HepG2 (cell line): Measurements from ENCODE around the gene PRH2. TPM values are rescaled to one million over a fixed set of nuclear protein-coding genes. Genes with fewer than 3 reads are reported as not detected.

Experiments
- ATAC-seq: fragments of 200-7000 bp; cut with Tn5 transposase; 3 replicates; pipeline ENCODE4 v1.9.1; 2020; ENCODE audit warnings: mild to moderate bottlenecking, moderate library complexity
- BruUV-seq: library from RNA; stranded (reverse); fragments of 400-500 nt; replicated peaks from 2 replicates; lab custom pipeline; 2021; lab: Mats Ljungman, UMichigan
- CTCF ChIA-PET: fragments of 300-600 bp; formaldehyde crosslinking; extraction: SDS; loops from one replicate; lab custom pipeline; 2021; ENCODE audit warnings: low total read pairs, inconsistent platforms, low intra/inter-chr PET ratio; lab: Yijun Ruan, JAX
- POLR2A ChIA-PET: fragments of 350-600 bp; sonication (Branson Sonifier 250); formaldehyde crosslinking; loops from one replicate; lab custom pipeline; 2020; ENCODE audit warnings: antibody characterized with exemption, inconsistent platforms; lab: Yijun Ruan, JAX
- DNase-seq: peaks from one replicate; pipeline ENCODE4 v3.0.0-alpha.2; 2015; ENCODE audit warnings: low spot score
- FAIRE-seq: peaks from 3 replicates; lab custom pipeline; 2011; peaks lifted over from hg19 to GRCh38; lab: Jason Lieb, UNC
- H2AFZ ChIP-seq: one replicate; pipeline ENCODE4 v1.6.1; 2011; ENCODE audit warnings: low read length, inconsistent platforms
- H3K27ac ChIP-seq: fragments of 300-600 bp; 3 replicates; pipeline ENCODE4 v1.8.0; 2011; ENCODE audit warnings: mixed run types, mild to moderate bottlenecking, mixed read lengths, low read length, inconsistent platforms; ENCODE audit not compliant: insufficient read depth; ENCODE audit errors: extremely low read length
- H3K27me3 ChIP-seq, 2 experiments: fragments of 200-600 bp in 1 of 2; 2 replicates in 1 of 2; 3 replicates in 1 of 2; pipeline versions ENCODE4 v1.6.0 to v1.8.0; 2011; ENCODE audit warnings: low read length in 2 of 2, mild to moderate bottlenecking in 2 of 2, moderate library complexity in 2 of 2, inconsistent platforms in 1 of 2; ENCODE audit not compliant: insufficient read depth in 2 of 2, control insufficient read depth in 1 of 2
- H3K36me3 ChIP-seq, 2 experiments: fragments of 200-600 bp in 1 of 2; replicated peaks in 1 of 2; 2 replicates in 1 of 2; 3 replicates in 1 of 2; pipeline versions ENCODE4 v1.5.1 to v1.8.0; 2011; ENCODE audit warnings: low read length in 2 of 2, inconsistent platforms in 1 of 2; ENCODE audit not compliant: insufficient read depth in 2 of 2, control insufficient read depth in 1 of 2
- H3K4me1 ChIP-seq: 2 replicates; pipeline ENCODE4 v1.5.1; 2012; ENCODE audit warnings: low read length, inconsistent platforms; ENCODE audit not compliant: insufficient read depth
- H3K4me2 ChIP-seq: 2 replicates; pipeline ENCODE4 v1.6.0; 2011; ENCODE audit warnings: low read depth, low read length, inconsistent platforms
- H3K4me3 ChIP-seq, 3 experiments: fragments of 200-600 bp in 1 of 3; sonication (generic), shearing (Covaris generic) in 1 of 3; replicated peaks in 1 of 3; 2 replicates each; pipeline ENCODE4 v1.5.1; 2011 to 2016; ENCODE audit warnings: low read length in 3 of 3, inconsistent platforms in 2 of 3, low read depth in 2 of 3, mild to moderate bottlenecking in 2 of 3, control low read depth in 1 of 3, mixed read lengths in 1 of 3; ENCODE audit not compliant: insufficient read depth in 1 of 3
- H3K79me2 ChIP-seq: one replicate; pipeline ENCODE4 v1.6.1; 2011; ENCODE audit warnings: low read length, inconsistent platforms; ENCODE audit not compliant: insufficient read depth
- H3K9ac ChIP-seq: 2 replicates; pipeline ENCODE4 v1.6.0; 2011; ENCODE audit warnings: mild to moderate bottlenecking, low read depth, low read length, inconsistent platforms; ENCODE audit not compliant: insufficient read depth
- H3K9me3 ChIP-seq: 2 replicates; pipeline ENCODE4 v1.5.1; 2012; ENCODE audit warnings: mild to moderate bottlenecking, low read length
- H4K20me1 ChIP-seq: 2 replicates; pipeline ENCODE4 v1.6.0; 2011; ENCODE audit warnings: inconsistent platforms, mild to moderate bottlenecking, low read length, moderate library complexity; ENCODE audit not compliant: insufficient read depth
- FUBP1 ChIP-seq: sonication (generic); formaldehyde crosslinking; IDR thresholded peaks from 2 replicates; pipeline ENCODE4 v1.5.1; 2020; ENCODE audit warnings: missing genetic modification reagents, mild to moderate bottlenecking, borderline replicate concordance
- PBX2 ChIP-seq: IDR thresholded peaks from 2 replicates; pipeline ENCODE4 v1.6.1; 2016; ENCODE audit warnings: control low read depth
- THAP8 ChIP-seq: sonication (generic); formaldehyde crosslinking; IDR thresholded peaks from 2 replicates; pipeline ENCODE4 v1.5.1; 2020; ENCODE audit warnings: missing genetic modification reagents, mild to moderate bottlenecking, borderline replicate concordance
- ZNF709 ChIP-seq: sonication (generic); formaldehyde crosslinking; IDR thresholded peaks from 2 replicates; pipeline ENCODE4 v1.5.0; 2020; ENCODE audit warnings: mild to moderate bottlenecking, missing genetic modification reagents
- WGBS: methylation state at CpG from one replicate; pipeline ENCODE4 v1.1.6; 2017; ENCODE audit warnings: low lambda C conversion rate; 5-methylcytosine and 5-hydroxymethylcytosine counted together
- in situ Hi-C: cut with HindIII; loops from 2 replicates; pipeline ENCODE4 v1.10.0; 2017; ENCODE audit warnings: low pct_unique_long_range_greater_than_20kb; ENCODE audit not compliant: extremely low pct_ligation_motif_present
- intact Hi-C: fragments of 100-400 bp; cut with micrococcal nuclease; formaldehyde crosslinking; loops from one replicate; pipeline ENCODE4 v1.10.0; 2022; ENCODE audit not compliant: unreplicated experiment
- polyA plus RNA-seq, 8 experiments: library from polyadenylated mRNA; depleted of rRNA in 3 of 8; stranded (reverse) in 7 of 8; unstranded in 1 of 8; fragments of >200 nt; fragmentation: Illumina TruSeq in 4 of 8; extraction: Trizol in 4 of 8; gene quantifications; 2 replicates each; pipeline versions ENCODE4 v1.2.1 to v1.2.3, GENCODE V29; 2011 to 2016; ENCODE audit warnings: low read depth in 4 of 8, missing spikeins in 1 of 8, mixed read lengths in 1 of 8; ENCODE audit not compliant: insufficient read depth in 1 of 8
- total RNA-seq, 5 experiments: library from RNA; depleted of rRNA; stranded (reverse); fragments of >200 nt; fragmentation: Illumina TruSeq; extraction: Trizol; gene quantifications; 2 replicates each; pipeline ENCODE4 v1.2.3, GENCODE V29; 2016; ENCODE audit warnings: low read depth in 1 of 5

Gene PRH2
- total and polyA plus RNA-seq, 2 of the 13 experiments (the other 11 are each of a cell fraction or from before 2014, with no cell fraction given), result 0.24 to 0.48 TPM

- H3K79me2 ChIP-seq, result no peaks in the 10 kb centered on the region
- POLR2A ChIA-PET, result no interaction called here
Observed at GRCh38 chr12:10965476-10965875, 36.4 kb downstream of the PRH2 start.

More at GRCh38 chr12:10965476-10965875, 36.4 kb downstream of the PRH2 start:
- no peaks in the 10 kb centered on the region for H3K9me3 ChIP-seq
- H3K4me3 ChIP-seq, result no peak overlapping the region
- intact Hi-C loops (no loop called here), in situ Hi-C loops (no loop called here)
- no peaks in the 10 kb centered on the region for H3K27me3 ChIP-seq
- DNase-seq (no peak), FAIRE-seq (no peak), ATAC-seq (no peak)
- CTCF ChIA-PET, result no interaction called here
- H3K4me1 ChIP-seq, result no peaks in the 10 kb centered on the region
- 100% methylated on average over 1 of the region's 1 CpG for WGBS
- no peak overlapping the region for H2AFZ ChIP-seq
- no peaks in the 10 kb centered on the region for H4K20me1 ChIP-seq
- no peak overlapping the region for H3K27ac ChIP-seq
- no peak overlapping the region for H3K4me2 ChIP-seq
- TF ChIP-seq ZNF709 (CRISPR knock-in tag), result no peak
- no peak for TF ChIP-seq THAP8 (CRISPR knock-in tag)
- no peak for TF ChIP-seq FUBP1 (CRISPR knock-in tag)
- no peak for TF ChIP-seq PBX2 (CRISPR knock-in tag)
- 0 out of 5 replicates have a peak, but pooled peaks cover 0 to 4% of the 10 kb centered on the region in 2 experiments for H3K36me3 ChIP-seq
- no TSS peak for BruUV-seq
- H3K9ac ChIP-seq, result no peak overlapping the region
